HEK293 (cell line): Measurements from ENCODE around the gene FBLN2.
"Not testable (repeated sequence)": the region's sequence is repeated elsewhere in the genome, so short reads cannot be mapped to it uniquely, and the experiment has no call there.

Experiments
- CTCF ChIA-PET: fragments of 350-600 bp; formaldehyde crosslinking; extraction: SDS; loops from one replicate; lab custom pipeline; 2021; ENCODE audit warnings: antibody characterized with exemption; lab: Yijun Ruan, JAX
- POLR2A ChIA-PET: fragments of 300-600 bp; formaldehyde crosslinking; extraction: SDS; loops from one replicate; lab custom pipeline; 2020; ENCODE audit warnings: antibody characterized with exemption, inconsistent platforms; lab: Yijun Ruan, JAX
- H3K27ac ChIP-seq: fragments of 200-500 bp; sonication (Bioruptor generic); 2 replicates; pipeline ENCODE4 v1.5.1; 2014; ENCODE audit warnings: low read depth, low read length, control low read depth, inconsistent platforms; ENCODE audit errors: extremely low read depth
- H3K36me3 ChIP-seq, 2 experiments: fragments of 200-500 bp in 1 of 2; sonication (Bioruptor generic) in 1 of 2; 1 replicate in 1 of 2; 2 replicates in 1 of 2; pipeline ENCODE4 v1.5.1; 2014 to 2017; ENCODE audit warnings: inconsistent platforms in 2 of 2, low read length in 2 of 2; ENCODE audit not compliant: control insufficient read depth in 2 of 2, insufficient read depth in 1 of 2
- H3K4me1 ChIP-seq: fragments of 200-500 bp; sonication (Bioruptor generic); 2 replicates; pipeline ENCODE4 v1.5.1; 2014; ENCODE audit warnings: mild to moderate bottlenecking, low read length, inconsistent platforms; ENCODE audit not compliant: control insufficient read depth, insufficient read depth
- H3K4me3 ChIP-seq: 2 replicates; pipeline ENCODE4 v1.5.1; 2011; ENCODE audit warnings: low read depth, mild to moderate bottlenecking, control low read depth, low read length, moderate library complexity
- H3K9me3 ChIP-seq: fragments of 200-500 bp; sonication (Bioruptor generic); 2 replicates; pipeline ENCODE4 v1.5.1; 2014; ENCODE audit warnings: low read depth, low read length, inconsistent platforms; ENCODE audit not compliant: control insufficient read depth, insufficient read depth
- KLF1 ChIP-seq: fragments of 450-650 bp; formaldehyde crosslinking; IDR thresholded peaks from 2 replicates; pipeline ENCODE4 v1.5.1; 2016; ENCODE audit warnings: missing biosample characterization, missing genetic modification characterization
- REST ChIP-seq: fragments of 450-650 bp; formaldehyde crosslinking; IDR thresholded peaks from 2 replicates; pipeline ENCODE4 v1.5.1; 2016; ENCODE audit warnings: missing biosample characterization, missing genetic modification characterization
- SP3 ChIP-seq: fragments of 450-650 bp; formaldehyde crosslinking; IDR thresholded peaks from 2 replicates; pipeline ENCODE4 v1.5.1; 2016; ENCODE audit warnings: missing biosample characterization, missing genetic modification characterization
- TSHZ1 ChIP-seq: fragments of 450-650 bp; formaldehyde crosslinking; IDR thresholded peaks from 2 replicates; pipeline ENCODE4 v1.5.1; 2016; ENCODE audit warnings: missing biosample characterization, missing genetic modification characterization, borderline replicate concordance
- ZBTB8A ChIP-seq: fragments of 450-650 bp; formaldehyde crosslinking; IDR thresholded peaks from 2 replicates; pipeline ENCODE4 v1.5.1; 2016; ENCODE audit warnings: missing biosample characterization, missing genetic modification characterization
- ZFP37 ChIP-seq: fragments of 450-650 bp; formaldehyde crosslinking; IDR thresholded peaks from 2 replicates; pipeline ENCODE4 v1.5.1; 2016; ENCODE audit warnings: missing biosample characterization, missing genetic modification characterization
- ZNF266 ChIP-seq: fragments of 450-650 bp; formaldehyde crosslinking; IDR thresholded peaks from 2 replicates; pipeline ENCODE4 v1.5.1; 2016; ENCODE audit warnings: missing biosample characterization, missing genetic modification characterization, low read depth
- ZNF416 ChIP-seq: fragments of 450-650 bp; formaldehyde crosslinking; IDR thresholded peaks from 2 replicates; pipeline ENCODE4 v1.5.1; 2016; ENCODE audit warnings: missing biosample characterization, missing genetic modification characterization
- ZNF423 ChIP-seq: fragments of 450-650 bp; formaldehyde crosslinking; IDR thresholded peaks from 2 replicates; pipeline ENCODE4 v1.5.1; 2016; ENCODE audit warnings: missing biosample characterization, missing genetic modification characterization
- ZNF518A ChIP-seq: fragments of 450-650 bp; formaldehyde crosslinking; conservative IDR thresholded peaks from 2 replicates; pipeline ENCODE4 v1.5.1; 2016; ENCODE audit warnings: low read depth, missing biosample characterization, missing genetic modification characterization
- ZNF555 ChIP-seq: fragments of 450-650 bp; formaldehyde crosslinking; conservative IDR thresholded peaks from 2 replicates; pipeline ENCODE4 v1.5.1; 2017; ENCODE audit warnings: missing biosample characterization, mild to moderate bottlenecking, missing genetic modification characterization, inconsistent platforms
- ZNF658 ChIP-seq: fragments of 450-650 bp; formaldehyde crosslinking; IDR thresholded peaks from 2 replicates; pipeline ENCODE4; 2016; ENCODE audit warnings: missing biosample characterization, missing genetic modification characterization
- ZNF660 ChIP-seq: fragments of 450-650 bp; IDR thresholded peaks from 2 replicates; pipeline ENCODE4 v1.5.1; 2018; ENCODE audit warnings: missing biosample characterization, mild to moderate bottlenecking, missing genetic modification characterization
- ZNF670 ChIP-seq: fragments of 450-650 bp; formaldehyde crosslinking; IDR thresholded peaks from 2 replicates; pipeline ENCODE4 v1.5.1; 2016; ENCODE audit warnings: missing biosample characterization, missing genetic modification characterization, low read depth
- ZNF707 ChIP-seq: fragments of 450-650 bp; formaldehyde crosslinking; IDR thresholded peaks from 2 replicates; pipeline ENCODE4 v1.5.1; 2016; ENCODE audit warnings: missing biosample characterization, missing genetic modification characterization
- ZNF843 ChIP-seq: fragments of 450-650 bp; formaldehyde crosslinking; IDR thresholded peaks from 2 replicates; pipeline ENCODE4 v1.5.1; 2016; ENCODE audit warnings: missing biosample characterization, missing genetic modification characterization

FBLN2 gene

GRCh38 chr3:13561967-13562366 is 13.0 kb downstream of the FBLN2 start:
- no peaks in the 10 kb centered on the region for H3K4me1 ChIP-seq
- H3K4me3 ChIP-seq: no peak overlapping the region
- ChIA-PET POLR2A (no interaction called here), CTCF (interaction anchor here (0.7 kb wide), 1 partner anchor 85 kb away, joined by 3 read pairs; no protein-coding TSS in a partner anchor)
- H3K27ac ChIP-seq: no peak overlapping the region
- no peaks in the 10 kb centered on the region for H3K9me3 ChIP-seq
- H3K36me3 ChIP-seq: no peaks in the 10 kb centered on the region
- TF ChIP-seq ZNF658 (tag by site-specific recombination) (no peak), ZNF707 (no peak), SP3 (tag by site-specific recombination) (no peak)
- TF ChIP-seq, all 188 proteins: peak for 0

- H3K36me3 ChIP-seq, H3K4me1 ChIP-seq, H3K9me3 ChIP-seq, POLR2A ChIA-PET, H3K4me3 ChIP-seq, H3K27ac ChIP-seq: not testable (repeated sequence)
- CTCF ChIA-PET: interaction anchor here (0.7 kb wide), 1 partner anchor 84 kb away, joined by 3 read pairs; no protein-coding TSS in a partner anchor
These were observed 13.5 kb downstream of the FBLN2 start for GRCh38 chr3:13562421-13562820.

GRCh38 chr3:13563321-13563720 is 14.4 kb downstream of the FBLN2 start:
- TF ChIP-seq ZNF555 (no peak), ZBTB8A (no peak), KLF1 (tag by site-specific recombination) (no peak), ZNF518A (no peak), ZFP37 (no peak), ZNF670 (no peak), ZNF843 (tag by site-specific recombination) (no peak), ZNF416 (no peak), TSHZ1 (no peak), ZNF266 (tag by site-specific recombination) (no peak), REST (tag by site-specific recombination) (no peak), ZNF423 (tag by site-specific recombination) (no peak), ZNF660 (tag by site-specific recombination) (no peak)
- H3K9me3 ChIP-seq: no peaks in the 10 kb centered on the region
- H3K36me3 ChIP-seq: no peaks in the 10 kb centered on the region
- H3K4me1 ChIP-seq: no peaks in the 10 kb centered on the region
- no peak overlapping the region for H3K27ac ChIP-seq
- H3K4me3 ChIP-seq: no peak overlapping the region
- CTCF ChIA-PET: no interaction called here
- POLR2A ChIA-PET: no interaction called here
